ENCODE measurements around the gene KRTAP4-7.

- TF ChIP-seq CHD2 (IDR thresholded peaks at IDR 0.05; ENCODE audit: low read length, partially characterized antibody): no peak
- no peak for TF ChIP-seq MXI1 (IDR thresholded peaks at IDR 0.05; ENCODE audit: low read depth, low read length)
- no peak for TF ChIP-seq CTCF (IDR thresholded peaks at IDR 0.05)
- TF ChIP-seq REST (IDR thresholded peaks at IDR 0.05; ENCODE audit: low read depth, low read length): no peak
- no peak for TF ChIP-seq YY1 (IDR thresholded peaks at IDR 0.05; ENCODE audit: low read depth)
- TF ChIP-seq EZH2phosphoT487 (IDR thresholded peaks at IDR 0.05; ENCODE audit: borderline replicate concordance, low read depth): no peak
- TF ChIP-seq NFIC (IDR thresholded peaks at IDR 0.05; ENCODE audit: borderline replicate concordance): no peak
- TF ChIP-seq TCF12 (IDR thresholded peaks at IDR 0.05): no peak
These were observed 34.8 kb downstream of the KRTAP4-7 start for GRCh38 chr17:41118721-41119120.
